CD4-positive, alpha-beta T cell treated with Interferon alpha-2 for 1 hour (primary cell): ENCODE measurements around the gene PPIL4.

Experiments used
- DNase-seq, 2 donors: peaks; one replicate each; pipeline ENCODE4 v3.0.0-alpha.2; 2020 to 2022

The PPIL4 gene

GRCh38 chr6:149457316-149457884, 88.4 kb downstream of the PPIL4 start:
- DNase-seq: no peak

DNA sequence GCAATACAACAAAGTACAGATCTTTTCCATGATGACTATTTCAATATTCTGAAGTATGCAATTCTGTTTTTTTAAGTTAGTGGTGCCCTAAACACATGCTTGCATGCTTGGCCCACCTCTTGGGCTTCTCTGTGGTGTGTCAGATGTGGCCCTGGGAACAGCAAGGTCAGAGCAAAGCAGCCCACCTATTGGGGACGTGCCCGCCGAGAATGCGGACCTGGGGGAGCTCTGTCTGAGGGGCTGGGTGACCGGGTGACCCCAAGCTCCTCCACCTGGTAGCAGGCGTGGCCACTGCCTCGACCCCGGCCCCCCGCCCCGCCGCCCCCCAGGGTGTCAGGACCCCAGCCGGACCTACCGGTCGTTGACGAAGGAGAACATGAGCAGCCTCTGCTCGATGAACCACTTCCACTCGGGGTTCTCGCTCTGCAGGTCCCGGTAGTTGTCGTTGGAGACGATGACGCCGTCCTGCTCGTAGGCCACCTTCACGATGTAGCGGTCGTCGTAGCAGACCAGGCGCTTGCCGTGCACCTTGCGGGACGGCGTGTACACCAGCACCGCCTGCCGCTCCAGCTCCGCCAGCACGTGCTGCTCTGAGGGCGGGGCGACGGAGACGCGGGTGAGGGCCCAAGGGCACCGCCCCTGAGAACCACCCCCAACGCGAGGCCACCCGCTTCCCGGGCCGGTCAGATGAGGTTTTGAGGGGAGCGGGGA, 89.4 kb downstream of the PPIL4 start:
- DNase-seq: no peak

GRCh38 chr6:149455031-149455732, 90.7 kb downstream of the PPIL4 start:
- DNase-seq: no peak
